ENCODE data around the gene PPP2R3C.
"Not testable (repeated sequence)": the region's sequence is repeated elsewhere in the genome, so short reads cannot be mapped to it uniquely, and the experiment has no call there.

DNA sequence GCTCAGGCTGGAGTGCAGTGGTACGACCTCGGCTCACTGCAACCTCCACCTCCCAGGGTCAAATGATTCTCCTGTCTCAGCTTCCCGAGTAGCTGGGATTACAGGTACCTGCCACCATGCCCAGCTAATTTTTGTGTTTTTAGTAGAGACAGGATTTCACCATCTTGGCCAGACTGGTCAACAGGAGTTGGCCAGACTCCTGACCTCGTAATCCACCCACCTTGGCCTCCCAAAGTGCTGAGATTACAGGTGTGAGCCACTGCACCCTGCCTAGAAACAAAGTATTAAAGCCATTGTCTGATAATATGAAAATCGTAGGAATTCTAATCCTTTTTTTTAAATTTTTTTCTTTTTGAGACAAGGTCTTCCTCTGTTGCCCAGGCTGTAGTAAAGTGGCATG is 56.1 kb downstream of the PPP2R3C start:
- TF ChIP-seq, protein P1, sequence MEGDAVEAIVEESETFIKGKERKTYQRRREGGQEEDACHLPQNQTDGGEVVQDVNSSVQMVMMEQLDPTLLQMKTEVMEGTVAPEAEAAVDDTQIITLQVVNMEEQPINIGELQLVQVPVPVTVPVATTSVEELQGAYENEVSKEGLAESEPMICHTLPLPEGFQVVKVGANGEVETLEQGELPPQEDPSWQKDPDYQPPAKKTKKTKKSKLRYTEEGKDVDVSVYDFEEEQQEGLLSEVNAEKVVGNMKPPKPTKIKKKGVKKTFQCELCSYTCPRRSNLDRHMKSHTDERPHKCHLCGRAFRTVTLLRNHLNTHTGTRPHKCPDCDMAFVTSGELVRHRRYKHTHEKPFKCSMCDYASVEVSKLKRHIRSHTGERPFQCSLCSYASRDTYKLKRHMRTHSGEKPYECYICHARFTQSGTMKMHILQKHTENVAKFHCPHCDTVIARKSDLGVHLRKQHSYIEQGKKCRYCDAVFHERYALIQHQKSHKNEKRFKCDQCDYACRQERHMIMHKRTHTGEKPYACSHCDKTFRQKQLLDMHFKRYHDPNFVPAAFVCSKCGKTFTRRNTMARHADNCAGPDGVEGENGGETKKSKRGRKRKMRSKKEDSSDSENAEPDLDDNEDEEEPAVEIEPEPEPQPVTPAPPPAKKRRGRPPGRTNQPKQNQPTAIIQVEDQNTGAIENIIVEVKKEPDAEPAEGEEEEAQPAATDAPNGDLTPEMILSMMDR (conservative IDR thresholded peaks at IDR 0.05) = not testable (repeated sequence)
- not testable (repeated sequence) for TF ChIP-seq ZFX (IDR thresholded peaks at IDR 0.05)

All from C4-2B (cell line).